HG03039 (cell line): ENCODE data around the gene SMAGP.
"Not testable (repeated sequence)": the region's sequence is repeated elsewhere in the genome, so short reads cannot be mapped to it uniquely, and the experiment has no call there.

Experiments
- ATAC-seq: cut with Tn5 transposase; IDR thresholded peaks from one replicate; pipeline ENCODE4 v1.9.1; 2021; ENCODE audit warnings: mild to moderate bottlenecking, moderate library complexity; ENCODE audit not compliant: unreplicated experiment

Gene SMAGP

GRCh38 chr12:51227112-51227511 lies 43.1 kb downstream of the SMAGP start:
- not testable (repeated sequence) for ATAC-seq

GRCh38 chr12:51225771-51226170 lies 44.4 kb downstream of the SMAGP start:
- no peak for ATAC-seq

- no peak for ATAC-seq
Observed at GRCh38 chr12:51225234-51225633, 45.0 kb downstream of the SMAGP start.

- no peak for ATAC-seq
Observed at GRCh38 chr12:51224625-51225024, 45.6 kb downstream of the SMAGP start.

GRCh38 chr12:51222461-51222860 lies 47.8 kb downstream of the SMAGP start:
- ATAC-seq = no peak

GRCh38 chr12:51219857-51220256 lies 50.4 kb downstream of the SMAGP start:
- not testable (repeated sequence) for ATAC-seq

- ATAC-seq = no peak
Observed at GRCh38 chr12:51219322-51219721, 50.9 kb downstream of the SMAGP start.

- ATAC-seq = no peak
Observed at GRCh38 chr12:51218607-51219161, 51.5 kb downstream of the SMAGP start.

- ATAC-seq = peak; percentile 66
Observed at GRCh38 chr12:51217968-51218606, 52.1 kb downstream of the SMAGP start, which contains the start of gene POU6F1. Gene POU6F1 (minus strand): TSS chr12:51218062. CDS start chr12:51206836, 11,226 bp downstream.

- ATAC-seq = peak; percentile 37
Observed at GRCh38 chr12:51217133-51217967, 52.9 kb downstream of the SMAGP start.

GRCh38 chr12:51216642-51217041 lies 53.6 kb downstream of the SMAGP start:
- ATAC-seq = no peak

GRCh38 chr12:51214895-51215294 lies 55.3 kb downstream of the SMAGP start:
- ATAC-seq = no peak

GRCh38 chr12:51210690-51211395 lies 59.4 kb downstream of the SMAGP start:
- no peak for ATAC-seq

- ATAC-seq = no peak
Observed at GRCh38 chr12:51209259-51209658, 61.0 kb downstream of the SMAGP start.

GRCh38 chr12:51208016-51208660 lies 62.1 kb downstream of the SMAGP start:
- no peak for ATAC-seq

- ATAC-seq = no peak
Observed at GRCh38 chr12:51205350-51205749, 64.9 kb downstream of the SMAGP start.

GRCh38 chr12:51202718-51203117 lies 67.5 kb downstream of the SMAGP start:
- no peak for ATAC-seq

GRCh38 chr12:51200806-51201205 lies 69.4 kb downstream of the SMAGP start:
- no peak for ATAC-seq

GRCh38 chr12:51200156-51200555 lies 70.1 kb downstream of the SMAGP start:
- ATAC-seq = no peak

- no peak for ATAC-seq
Observed at GRCh38 chr12:51199366-51199945, 70.8 kb downstream of the SMAGP start.
